Hepatocyte (in vitro differentiated cells): ENCODE data around the gene RGS17.

ENCODE experiments used
- EZH2 ChIP-seq: fragments of 200-600 bp; sonication (generic); IDR thresholded peaks from 2 replicates; pipeline ENCODE4 v1.6.1; 2016; ENCODE audit warnings: antibody characterized with exemption, mild to moderate bottlenecking, borderline replicate concordance
- TF ChIP-seq, protein P1 (sequence below): fragments of 200-600 bp; sonication (generic); IDR thresholded peaks from 2 replicates; pipeline ENCODE4 v1.5.1; 2016; ENCODE audit warnings: antibody characterized with exemption, mild to moderate bottlenecking; ENCODE audit not compliant: poor library complexity

DNA sequence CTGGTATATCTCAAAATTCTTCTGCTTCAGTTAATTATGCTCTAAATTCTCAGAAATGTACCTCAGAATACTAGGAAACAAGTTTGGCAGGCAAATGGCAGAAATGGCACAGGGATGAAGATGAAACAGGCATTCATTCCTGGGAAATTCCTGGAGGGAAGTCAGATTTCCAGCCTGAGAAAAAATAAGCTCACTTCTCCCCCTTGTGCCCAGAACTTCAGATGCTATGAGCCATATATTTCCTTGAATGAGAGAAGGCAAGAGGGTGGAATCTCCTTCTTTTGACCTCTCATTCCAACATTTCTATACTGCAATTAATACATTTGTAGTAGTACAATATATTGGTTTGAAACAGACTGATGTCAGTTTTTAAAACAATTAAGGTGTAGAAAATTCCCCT, 22.8 kb downstream of the RGS17 start:
- TF ChIP-seq EZH2: no peak
- TF ChIP-seq, protein P1, sequence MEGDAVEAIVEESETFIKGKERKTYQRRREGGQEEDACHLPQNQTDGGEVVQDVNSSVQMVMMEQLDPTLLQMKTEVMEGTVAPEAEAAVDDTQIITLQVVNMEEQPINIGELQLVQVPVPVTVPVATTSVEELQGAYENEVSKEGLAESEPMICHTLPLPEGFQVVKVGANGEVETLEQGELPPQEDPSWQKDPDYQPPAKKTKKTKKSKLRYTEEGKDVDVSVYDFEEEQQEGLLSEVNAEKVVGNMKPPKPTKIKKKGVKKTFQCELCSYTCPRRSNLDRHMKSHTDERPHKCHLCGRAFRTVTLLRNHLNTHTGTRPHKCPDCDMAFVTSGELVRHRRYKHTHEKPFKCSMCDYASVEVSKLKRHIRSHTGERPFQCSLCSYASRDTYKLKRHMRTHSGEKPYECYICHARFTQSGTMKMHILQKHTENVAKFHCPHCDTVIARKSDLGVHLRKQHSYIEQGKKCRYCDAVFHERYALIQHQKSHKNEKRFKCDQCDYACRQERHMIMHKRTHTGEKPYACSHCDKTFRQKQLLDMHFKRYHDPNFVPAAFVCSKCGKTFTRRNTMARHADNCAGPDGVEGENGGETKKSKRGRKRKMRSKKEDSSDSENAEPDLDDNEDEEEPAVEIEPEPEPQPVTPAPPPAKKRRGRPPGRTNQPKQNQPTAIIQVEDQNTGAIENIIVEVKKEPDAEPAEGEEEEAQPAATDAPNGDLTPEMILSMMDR: peak; percentile 27
